ENCODE measurements around the gene WFDC5.

WFDC5 gene

DNA sequence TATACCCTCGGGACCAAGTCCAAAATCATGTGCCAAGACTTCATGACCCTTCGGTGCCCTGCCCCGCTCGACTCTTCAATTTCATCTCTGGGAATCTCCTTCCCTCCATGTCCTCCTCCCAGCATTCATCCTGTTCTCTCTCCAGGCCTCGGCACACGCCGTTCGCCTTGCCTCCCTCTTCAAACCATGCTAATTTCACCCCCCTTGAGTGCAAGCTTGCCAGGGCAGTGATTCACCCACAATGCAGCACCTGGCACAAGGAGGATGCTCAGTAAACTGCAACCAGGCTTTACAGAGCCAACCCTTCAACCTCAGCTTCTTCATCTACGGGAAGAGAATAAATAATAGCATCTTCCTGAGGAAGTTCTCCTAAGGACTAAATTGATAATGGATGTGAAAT, 18.2 kb downstream of the WFDC5 start:
- H3K27ac ChIP-seq = no peak overlapping the region
- TF ChIP-seq, protein P1, sequence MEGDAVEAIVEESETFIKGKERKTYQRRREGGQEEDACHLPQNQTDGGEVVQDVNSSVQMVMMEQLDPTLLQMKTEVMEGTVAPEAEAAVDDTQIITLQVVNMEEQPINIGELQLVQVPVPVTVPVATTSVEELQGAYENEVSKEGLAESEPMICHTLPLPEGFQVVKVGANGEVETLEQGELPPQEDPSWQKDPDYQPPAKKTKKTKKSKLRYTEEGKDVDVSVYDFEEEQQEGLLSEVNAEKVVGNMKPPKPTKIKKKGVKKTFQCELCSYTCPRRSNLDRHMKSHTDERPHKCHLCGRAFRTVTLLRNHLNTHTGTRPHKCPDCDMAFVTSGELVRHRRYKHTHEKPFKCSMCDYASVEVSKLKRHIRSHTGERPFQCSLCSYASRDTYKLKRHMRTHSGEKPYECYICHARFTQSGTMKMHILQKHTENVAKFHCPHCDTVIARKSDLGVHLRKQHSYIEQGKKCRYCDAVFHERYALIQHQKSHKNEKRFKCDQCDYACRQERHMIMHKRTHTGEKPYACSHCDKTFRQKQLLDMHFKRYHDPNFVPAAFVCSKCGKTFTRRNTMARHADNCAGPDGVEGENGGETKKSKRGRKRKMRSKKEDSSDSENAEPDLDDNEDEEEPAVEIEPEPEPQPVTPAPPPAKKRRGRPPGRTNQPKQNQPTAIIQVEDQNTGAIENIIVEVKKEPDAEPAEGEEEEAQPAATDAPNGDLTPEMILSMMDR (IDR thresholded peaks at IDR 0.05) = no peak

DNA sequence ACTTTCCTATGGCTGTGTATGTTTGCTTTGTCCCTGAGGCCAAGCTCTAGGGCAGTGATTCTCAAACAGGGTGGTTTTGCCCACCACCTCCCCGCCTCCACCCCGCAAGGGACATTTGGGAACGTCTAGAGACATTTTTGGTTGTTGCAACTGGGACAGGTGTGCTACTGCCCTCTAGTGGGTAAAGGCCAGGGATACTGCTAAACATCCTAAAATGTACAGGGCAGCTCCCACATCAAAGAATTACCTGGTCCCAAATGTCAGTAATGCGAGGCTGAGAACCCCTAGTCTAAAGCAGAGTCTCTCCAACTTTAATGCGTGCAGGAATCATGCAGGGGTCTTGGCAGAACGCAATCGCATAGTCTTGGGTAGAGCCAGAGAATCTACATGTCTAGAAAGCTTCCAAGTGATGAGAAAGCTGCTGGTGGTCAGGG, 19.2 kb downstream of the WFDC5 start:
- TF ChIP-seq, protein P1 (IDR thresholded peaks at IDR 0.05) = peak; percentile 90
- no peak for TF ChIP-seq ZFX (IDR thresholded peaks at IDR 0.05; ENCODE audit: borderline replicate concordance)
- H3K27ac ChIP-seq = no peak overlapping the region

DNA sequence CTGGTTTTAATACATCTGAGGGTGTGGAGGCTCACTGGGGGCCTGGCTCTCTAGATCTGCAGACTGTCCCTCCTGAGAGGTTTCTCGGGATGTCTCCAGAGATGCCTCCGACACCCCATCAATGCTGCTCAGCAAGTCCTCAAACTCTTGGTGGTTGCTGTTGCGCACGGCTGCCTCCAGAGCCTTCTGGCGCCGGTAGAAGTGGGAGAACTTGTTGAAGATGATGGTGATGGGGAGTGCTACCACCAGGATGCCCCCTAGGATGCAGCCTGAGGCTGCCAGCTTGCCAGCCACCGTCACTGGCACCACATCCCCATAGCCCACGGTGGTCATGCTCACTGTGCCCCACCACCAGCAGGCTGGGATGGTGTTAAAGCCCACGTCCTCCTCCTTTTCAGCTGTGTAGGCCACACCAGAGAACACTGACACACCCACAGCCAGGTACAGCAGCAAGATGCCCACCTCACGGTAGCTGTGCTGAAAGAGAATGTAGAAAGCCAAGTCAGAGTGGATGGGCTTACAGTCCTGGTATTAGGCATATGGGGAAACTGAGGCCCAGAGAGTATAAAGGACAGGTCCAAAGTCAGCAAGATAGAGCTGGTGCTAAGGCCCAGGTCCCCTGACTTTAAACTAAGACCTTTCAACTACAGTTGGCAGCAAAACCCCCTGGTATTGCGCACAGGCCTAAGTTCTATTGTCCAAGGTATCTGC, 20.0 kb downstream of the WFDC5 start:
- TF ChIP-seq ZFX (IDR thresholded peaks at IDR 0.05; ENCODE audit: borderline replicate concordance) = no peak
- TF ChIP-seq, protein P1 (IDR thresholded peaks at IDR 0.05) = no peak
- H3K27ac ChIP-seq = no peak overlapping the region

DNA sequence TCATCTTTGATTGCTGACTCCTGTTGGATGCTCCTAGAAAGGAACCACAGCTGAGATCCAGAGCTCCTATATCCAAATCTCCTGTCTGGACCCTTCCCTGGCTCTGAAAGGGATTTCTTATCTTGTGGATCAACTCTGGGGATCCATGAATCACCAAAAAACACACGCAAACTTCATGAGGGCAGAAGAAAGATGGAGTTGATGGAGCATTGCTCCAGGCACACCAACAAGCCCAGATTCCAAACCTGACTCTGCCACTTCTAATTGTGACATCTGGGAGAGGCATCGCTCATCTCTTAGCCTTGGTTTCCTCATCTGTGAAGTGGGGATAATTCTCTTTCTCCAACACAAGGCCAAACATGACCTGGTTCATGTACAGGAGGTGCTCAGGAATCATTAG, 20.8 kb downstream of the WFDC5 start:
- no peak overlapping the region for H3K27ac ChIP-seq
- TF ChIP-seq, protein P1 (IDR thresholded peaks at IDR 0.05) = no peak
- TF ChIP-seq ZFX (IDR thresholded peaks at IDR 0.05; ENCODE audit: borderline replicate concordance) = no peak

DNA sequence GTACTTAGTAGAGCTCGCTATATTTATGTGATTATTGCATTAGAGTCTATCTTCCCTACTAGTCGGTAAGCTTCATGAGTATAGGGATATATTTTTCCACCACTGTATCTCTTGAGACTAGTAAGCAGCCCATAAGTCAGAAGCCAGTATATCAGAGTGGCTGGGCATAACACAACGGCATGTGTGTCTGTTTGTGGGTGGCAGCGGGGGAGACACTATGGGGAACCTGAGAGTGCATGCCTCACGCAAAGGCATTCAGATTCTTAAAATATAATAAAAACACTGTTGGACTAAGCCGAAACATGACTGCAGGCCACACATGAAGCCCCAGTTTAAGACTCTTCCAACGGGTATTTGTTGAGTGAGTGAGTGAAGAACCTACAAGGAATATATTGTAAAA, 22.1 kb downstream of the WFDC5 start:
- no peak overlapping the region for H3K27ac ChIP-seq
- TF ChIP-seq ZFX (IDR thresholded peaks at IDR 0.05; ENCODE audit: borderline replicate concordance) = no peak
- TF ChIP-seq, protein P1 (IDR thresholded peaks at IDR 0.05) = no peak

DNA sequence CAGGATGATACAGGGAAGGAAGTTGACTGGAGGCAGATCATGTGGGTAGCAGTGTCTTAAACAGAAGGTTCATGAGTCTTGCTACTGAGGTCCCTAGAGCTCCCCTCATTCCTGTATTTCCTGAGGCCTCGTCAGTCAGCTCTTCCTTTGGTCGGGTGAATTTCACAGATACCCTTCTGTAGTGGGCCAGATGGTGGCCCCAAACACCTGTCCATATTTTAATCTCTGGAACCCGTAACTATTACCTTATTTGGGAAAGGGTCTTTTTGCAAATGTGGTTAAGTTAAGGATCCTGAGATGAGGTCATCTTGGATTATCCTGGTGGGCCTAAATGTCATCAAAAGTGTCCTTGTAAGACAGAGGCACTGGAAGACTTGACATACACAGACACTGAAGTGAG, 23.6 kb downstream of the WFDC5 start:
- no peak for TF ChIP-seq ZFX (IDR thresholded peaks at IDR 0.05; ENCODE audit: borderline replicate concordance)
- TF ChIP-seq, protein P1 (IDR thresholded peaks at IDR 0.05) = no peak
- no peak overlapping the region for H3K27ac ChIP-seq

DNA sequence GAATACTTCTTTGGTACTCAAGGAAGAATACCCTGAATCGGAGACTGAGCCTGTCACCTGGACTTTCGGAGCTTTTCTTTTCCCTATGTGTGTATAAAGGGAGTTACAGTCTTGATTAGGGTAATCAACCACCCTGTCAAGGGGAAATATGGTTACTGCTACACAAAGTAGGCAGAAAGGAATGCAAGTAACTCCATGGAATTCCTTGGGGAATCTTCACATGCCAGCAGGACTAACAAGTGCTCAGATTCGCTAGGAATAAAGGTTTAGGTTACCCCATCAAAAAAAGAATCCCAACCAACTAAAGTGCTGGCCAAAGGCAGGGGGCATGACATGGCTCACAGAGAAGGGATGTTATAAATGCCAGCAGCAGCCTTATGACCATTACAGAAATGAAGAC, 24.5 kb downstream of the WFDC5 start:
- TF ChIP-seq ZFX (IDR thresholded peaks at IDR 0.05; ENCODE audit: borderline replicate concordance) = no peak
- TF ChIP-seq, protein P1 (IDR thresholded peaks at IDR 0.05) = no peak
- H3K27ac ChIP-seq = no peak overlapping the region
